CD4-positive, alpha-beta T cell treated with Interferon gamma for 1 hour (primary cell): ENCODE data around the gene C1orf52.
A peak's percentile ranks its signal among the peaks of the same experiment; 100 is the strongest.
"Not testable (repeated sequence)": the region's sequence is repeated elsewhere in the genome, so short reads cannot be mapped to it uniquely, and the experiment has no call there.

Source experiments
- DNase-seq: peaks from one replicate; pipeline ENCODE4 v3.0.0-alpha.2; 2020

Gene C1orf52

GRCh38 chr1:85277802-85278201 is 18.3 kb upstream of the C1orf52 start:
- no peak for DNase-seq

DNA sequence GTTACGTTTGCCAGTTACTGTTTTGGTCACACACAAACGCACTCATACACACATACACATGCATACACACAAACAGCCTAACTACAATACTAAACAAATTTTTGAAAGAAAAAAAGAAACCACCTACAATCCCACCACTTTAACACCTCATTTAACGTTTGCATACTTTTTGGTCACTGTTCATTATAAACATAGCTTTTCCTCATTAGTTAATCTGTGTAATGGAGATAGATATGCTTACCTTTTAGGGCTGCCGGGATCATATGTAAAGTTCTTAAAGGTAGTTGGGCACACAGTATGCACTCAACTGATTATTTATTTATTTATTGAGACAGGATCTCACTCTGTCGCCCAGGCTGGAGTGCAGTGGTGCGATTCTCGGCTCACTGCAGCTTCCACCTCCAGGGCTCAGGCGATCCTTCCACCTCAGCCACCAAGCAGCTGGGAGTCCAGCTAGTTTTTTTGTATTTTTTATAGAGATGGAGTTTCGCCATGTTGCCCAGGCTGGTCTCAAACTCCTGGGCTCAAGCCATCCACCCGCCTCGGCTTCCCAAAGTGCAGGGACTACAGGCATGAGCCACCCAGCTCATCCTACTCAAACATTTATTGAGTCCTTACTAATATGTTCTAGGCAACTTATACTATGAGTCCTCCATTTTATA is 17.6 kb upstream of the C1orf52 start:
- DNase-seq = no peak

- DNase-seq = peak; percentile 98
Measured at GRCh38 chr1:85276215-85276977, 16.9 kb upstream of the C1orf52 start, which contains the start of gene BCL10. TSS of gene BCL10 (minus strand) at chr1:85276632. CDS start at chr1:85276352, 280 bp downstream.

- peak; percentile 52 for DNase-seq
Measured at GRCh38 chr1:85275701-85276214, 16.3 kb upstream of the C1orf52 start.

GRCh38 chr1:85274969-85275453 is 15.5 kb upstream of the C1orf52 start:
- DNase-seq = no peak

- no peak for DNase-seq
Measured at GRCh38 chr1:85273397-85273796, 13.9 kb upstream of the C1orf52 start.

DNA sequence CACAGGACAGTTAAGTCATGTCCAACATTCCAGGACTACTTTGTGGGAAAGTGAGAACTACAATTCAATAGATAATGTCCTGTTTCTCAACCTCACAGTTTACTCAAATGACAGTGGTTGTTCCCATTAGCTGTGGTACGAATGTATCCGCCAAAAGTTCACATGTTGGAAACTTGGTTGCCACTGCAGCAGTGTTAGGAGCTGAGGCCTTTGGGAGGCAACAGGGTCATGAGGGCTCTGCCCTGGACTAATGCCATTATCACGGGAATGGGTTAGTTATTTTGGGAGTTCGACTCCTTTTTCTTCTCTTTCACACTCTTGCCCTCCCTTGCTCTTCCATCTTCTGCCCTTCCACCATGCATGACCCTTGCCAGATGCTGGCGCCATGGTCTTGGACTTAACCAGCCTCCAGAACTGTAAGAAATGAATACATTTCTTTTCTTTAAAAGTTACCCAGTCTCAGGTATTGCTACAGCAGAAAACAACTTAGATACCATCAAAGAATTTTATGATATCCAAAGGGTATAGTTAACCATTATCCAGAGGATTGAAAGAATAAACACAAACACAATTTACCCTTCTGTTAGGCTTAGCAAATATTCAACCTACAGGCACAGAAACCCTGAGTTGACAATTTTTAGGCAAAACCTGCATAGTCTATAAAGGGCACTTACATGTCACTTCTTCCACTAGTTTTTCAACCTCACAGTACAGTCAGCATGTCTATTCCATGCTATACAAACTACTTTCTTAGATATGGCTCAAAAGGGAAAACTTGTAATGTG is 9.5 kb upstream of the C1orf52 start:
- DNase-seq = no peak

- DNase-seq = no peak
Measured at GRCh38 chr1:85267313-85267712, 7.9 kb upstream of the C1orf52 start.

- DNase-seq = no peak
Measured at GRCh38 chr1:85264150-85264549, 4.7 kb upstream of the C1orf52 start.

DNA sequence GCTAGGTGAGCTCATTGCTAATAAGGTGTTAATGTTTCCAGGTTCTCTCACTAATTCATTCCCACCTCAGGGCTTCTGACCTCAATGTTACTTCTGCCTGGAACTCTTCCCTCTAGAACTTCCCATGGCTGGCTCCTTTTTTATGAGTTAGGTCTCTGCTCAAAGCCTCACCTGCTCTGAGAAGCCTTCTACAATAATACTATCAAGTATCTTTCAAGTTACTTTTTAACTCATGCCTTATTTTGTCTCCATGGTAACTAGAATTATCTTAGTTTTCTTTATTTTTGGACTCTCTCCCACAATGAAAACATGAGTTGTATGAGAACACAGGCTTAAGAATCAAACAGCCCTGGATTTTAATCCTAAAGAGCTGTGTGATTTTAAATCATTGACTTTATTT is 3.5 kb upstream of the C1orf52 start:
- no peak for DNase-seq

DNA sequence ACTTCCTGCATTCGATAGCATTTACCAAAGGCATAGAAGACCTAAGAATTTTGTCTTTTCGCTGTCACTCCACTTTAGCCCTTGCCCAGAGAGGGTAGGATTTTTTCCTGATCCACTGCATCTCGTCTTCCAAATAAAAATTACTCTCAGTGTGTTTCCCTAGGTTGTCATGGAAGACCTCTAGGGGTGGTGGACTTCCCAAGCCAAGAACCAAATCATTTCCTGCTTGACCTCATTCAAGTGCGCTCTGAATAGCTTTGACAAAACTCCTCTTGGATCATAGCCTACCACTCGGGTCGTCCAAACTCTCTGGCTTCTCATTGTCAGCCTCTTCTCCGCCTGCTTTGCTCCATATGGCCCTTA is 431 bp upstream of the C1orf52 start:
- no peak for DNase-seq

GRCh38 chr1:85258536-85259117 is 835 bp downstream of the C1orf52 start:
- no peak for DNase-seq

DNA sequence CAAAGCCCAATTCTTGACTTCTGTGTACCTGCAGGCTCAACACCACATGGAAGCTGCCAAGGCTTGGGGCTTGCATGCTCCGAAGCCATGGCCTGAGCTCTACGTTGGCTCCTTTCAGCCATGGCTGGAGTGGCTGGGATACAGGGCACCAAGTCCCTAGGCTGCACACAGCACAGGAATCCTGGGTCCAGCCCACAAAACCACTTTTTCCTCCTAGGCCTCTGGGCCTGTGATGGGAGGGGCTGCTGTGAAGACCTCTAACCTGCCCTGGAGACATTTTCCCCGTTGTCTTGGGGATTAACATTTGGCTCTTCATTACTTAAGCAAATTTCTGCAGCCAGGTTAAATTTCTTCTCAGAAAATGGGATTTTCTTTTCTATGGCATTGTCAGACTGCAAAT is 10.4 kb downstream of the C1orf52 start:
- DNase-seq = not testable (repeated sequence)

GRCh38 chr1:85245891-85246290 is 13.6 kb downstream of the C1orf52 start:
- DNase-seq = no peak

DNA sequence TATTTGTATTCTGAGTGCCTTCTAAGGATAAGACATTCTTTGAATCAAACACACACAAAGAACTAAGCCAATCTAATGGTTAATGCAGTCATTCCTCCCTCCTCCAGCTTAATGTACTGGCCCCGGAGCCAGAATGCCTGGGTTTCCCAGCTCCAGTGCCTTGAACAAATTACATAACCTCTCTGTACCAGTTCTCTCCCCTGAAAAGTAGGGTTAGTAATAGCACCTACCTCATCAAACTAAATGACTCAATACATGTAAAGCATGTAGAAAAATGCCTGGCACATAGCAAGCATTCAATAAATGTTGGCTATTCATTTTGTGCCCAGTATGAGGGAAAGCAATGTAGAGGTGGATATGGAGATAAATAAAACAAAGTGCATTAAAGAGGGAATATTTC is 14.0 kb downstream of the C1orf52 start:
- no peak for DNase-seq

- no peak for DNase-seq
Measured at GRCh38 chr1:85244271-85245061, 15.0 kb downstream of the C1orf52 start.

GRCh38 chr1:85243372-85243771 is 16.1 kb downstream of the C1orf52 start:
- DNase-seq = no peak

DNA sequence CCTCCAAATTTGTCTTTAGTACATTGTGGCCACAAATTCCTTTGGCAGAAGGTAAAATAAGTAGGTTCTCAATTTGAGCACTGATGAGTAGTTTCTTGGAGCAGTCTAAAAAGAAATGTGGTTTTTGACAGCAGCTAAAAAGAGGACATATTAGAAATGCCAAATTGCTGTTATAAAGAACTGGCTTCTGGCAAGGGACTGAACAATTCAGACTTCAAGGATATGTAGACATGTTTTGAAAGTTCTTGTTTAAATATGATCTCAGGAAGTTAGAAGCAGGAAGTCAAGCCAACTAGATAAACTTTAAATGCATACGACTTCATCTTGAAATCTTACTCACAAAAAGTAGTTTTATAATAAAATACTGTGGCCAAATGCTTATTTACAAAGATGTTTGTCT is 18.8 kb downstream of the C1orf52 start:
- DNase-seq = no peak

DNA sequence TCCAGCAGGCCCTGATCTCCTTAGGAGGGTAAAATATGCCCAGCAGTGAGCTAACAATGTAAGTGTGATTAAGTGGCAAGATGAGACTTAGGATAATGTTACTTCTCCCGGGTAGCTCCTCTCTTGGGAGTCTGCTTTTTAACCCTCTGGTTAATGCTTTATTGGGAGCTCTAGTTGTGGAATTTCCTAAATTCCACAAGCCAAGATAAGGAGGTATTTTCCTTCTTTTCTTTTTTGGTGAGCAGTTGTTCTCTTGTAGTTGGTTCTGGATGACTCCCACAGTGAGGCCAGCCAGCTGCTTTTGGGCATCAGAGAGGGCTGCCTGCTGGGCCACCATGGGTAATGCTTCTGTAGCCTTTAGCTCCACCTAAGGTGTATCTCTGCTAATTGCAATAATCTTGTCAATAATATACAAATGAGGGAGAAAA is 19.3 kb downstream of the C1orf52 start:
- DNase-seq = no peak

DNA sequence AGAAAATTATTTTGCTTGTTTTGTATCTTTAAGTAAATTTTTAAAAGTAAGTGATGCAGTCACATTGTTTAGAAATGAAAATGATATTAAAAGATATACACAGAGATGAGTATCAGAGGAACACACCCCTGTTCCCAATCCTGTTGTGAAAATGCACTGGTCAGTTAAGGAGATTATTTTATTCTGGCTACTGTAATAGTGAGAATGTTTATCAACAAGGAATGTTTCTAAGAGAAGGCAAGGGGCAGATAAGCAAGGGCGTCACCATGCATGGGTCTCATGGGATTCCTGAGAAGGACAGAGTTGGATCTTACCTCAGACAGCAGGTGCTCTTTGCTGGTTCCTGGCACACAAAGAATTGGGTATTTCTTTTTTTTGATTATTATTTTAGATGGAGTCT is 21.8 kb downstream of the C1orf52 start:
- no peak for DNase-seq

DNA sequence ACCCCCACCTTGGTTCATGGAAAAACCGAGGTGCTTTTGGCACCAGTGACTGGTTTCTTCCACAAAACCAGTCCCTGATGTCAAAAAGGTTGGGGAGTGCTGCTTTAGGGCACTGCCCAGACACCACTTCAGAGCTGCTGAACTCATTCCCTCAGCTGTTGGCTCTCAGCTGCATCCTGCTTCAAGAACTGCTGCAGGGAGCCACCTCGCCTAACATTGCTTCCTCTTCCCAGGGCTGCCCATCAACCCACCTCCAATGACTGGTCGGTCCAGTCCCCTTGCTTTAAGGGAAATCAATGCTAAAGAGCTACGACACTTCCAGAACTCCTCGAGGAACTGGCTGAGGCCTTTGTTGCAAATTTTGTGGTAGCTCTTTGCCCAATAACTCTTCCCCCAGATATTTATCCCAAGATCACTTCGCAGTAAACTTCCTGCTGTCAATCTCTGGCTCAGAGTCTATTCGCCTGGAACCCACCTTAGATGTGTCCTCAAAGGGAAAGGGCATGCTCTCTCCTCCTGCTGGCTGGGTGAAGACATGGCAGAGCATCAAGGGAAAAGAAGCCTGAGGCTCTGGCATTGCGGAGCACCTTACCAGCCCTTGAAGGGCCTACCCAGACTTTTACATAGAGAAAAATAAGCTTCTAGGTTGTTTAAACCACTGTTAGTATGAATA is 29.0 kb downstream of the C1orf52 start:
- no peak for DNase-seq
